Endodermal cell (in vitro differentiated cells): ENCODE measurements around the gene SIN3A. TPM values are rescaled to one million over a fixed set of nuclear protein-coding genes. Genes with fewer than 3 reads are reported as not detected.

ENCODE experiments used
- DNase-seq: peaks from one replicate; pipeline ENCODE4 v3.0.0-alpha.2; 2017
- H3K27ac ChIP-seq: 2 replicates; pipeline ENCODE4 v1.5.1; 2013; ENCODE audit warnings: mild to moderate bottlenecking, low read depth, low read length, moderate library complexity
- H3K27me3 ChIP-seq: 2 replicates; pipeline ENCODE4 v1.6.1; 2013; ENCODE audit warnings: mild to moderate bottlenecking, low read length, moderate library complexity; ENCODE audit not compliant: insufficient read depth, control insufficient read depth, poor library complexity, severe bottlenecking
- H3K36me3 ChIP-seq: 2 replicates; pipeline ENCODE4 v1.7.0; 2013; ENCODE audit warnings: mild to moderate bottlenecking, low read length, moderate library complexity; ENCODE audit not compliant: control insufficient read depth, insufficient read depth
- H3K4me1 ChIP-seq: one replicate; pipeline ENCODE4 v1.7.0; 2013; ENCODE audit warnings: low read length; ENCODE audit not compliant: control insufficient read depth, insufficient read depth
- H3K4me3 ChIP-seq: 2 replicates; pipeline ENCODE4 v1.5.1; 2013; ENCODE audit warnings: mild to moderate bottlenecking, low read length, moderate library complexity
- H3K9ac ChIP-seq: 2 replicates; pipeline ENCODE4 v1.6.1; 2013; ENCODE audit warnings: mild to moderate bottlenecking, low read length, moderate library complexity; ENCODE audit not compliant: poor library complexity, severe bottlenecking; ENCODE audit errors: extremely low read depth
- H3K9me3 ChIP-seq: 2 replicates; pipeline ENCODE4 v1.6.1; 2013; ENCODE audit warnings: mild to moderate bottlenecking, low read length, moderate library complexity; ENCODE audit not compliant: control insufficient read depth
- H3K27ac Mint-ChIP-seq: 2 replicates; pipeline ENCODE4 v1.8.0; 2020; ENCODE audit warnings: mixed read lengths
- H3K27me3 Mint-ChIP-seq: 2 replicates; pipeline ENCODE4 v1.8.0; 2021; ENCODE audit warnings: mild to moderate bottlenecking, mixed read lengths; ENCODE audit not compliant: insufficient read depth
- H3K36me3 Mint-ChIP-seq: 2 replicates; pipeline ENCODE4 v1.8.0; 2020; ENCODE audit warnings: low read depth, mixed read lengths
- H3K4me1 Mint-ChIP-seq: 2 replicates; pipeline ENCODE4 v1.8.0; 2020; ENCODE audit warnings: mixed read lengths
- H3K4me3 Mint-ChIP-seq: 2 replicates; pipeline ENCODE4 v1.8.0; 2020; ENCODE audit warnings: mild to moderate bottlenecking, moderate library complexity, mixed read lengths
- H3K9me3 Mint-ChIP-seq: 2 replicates; pipeline ENCODE4 v1.8.0; 2020; ENCODE audit warnings: mild to moderate bottlenecking, mixed read lengths
- CTCF ChIP-seq: fragments of 200-600 bp; sonication (generic); conservative IDR thresholded peaks from 2 replicates; pipeline ENCODE4 v1.5.0; 2021; ENCODE audit warnings: antibody characterized with exemption, mild to moderate bottlenecking
- WGBS, 2 experiments: methylation state at CpG; one replicate each; pipeline versions ENCODE4 v1.1.5 to v1.1.7; 2013; ENCODE audit warnings: missing lambda C conversion rate in 2 of 2, mixed read lengths in 1 of 2; ENCODE audit not compliant: insufficient coverage in 1 of 2, insufficient read length in 1 of 2; 5-methylcytosine and 5-hydroxymethylcytosine counted together
- total RNA-seq, 2 donors: library from RNA; stranded (reverse); fragmentation: NEBNext Ultra II Directional in 1 of 2; extraction: Animal tissue kit (Norgen Biotek cat#: 25700) in 1 of 2; gene quantifications; 2 replicates in 1 of 2; 3 replicates in 1 of 2; pipeline ENCODE4 v1.2.1, GENCODE V29; 2021

The SIN3A gene
- total RNA-seq, 2 donors from 2014 or later: 119 to 123 TPM

GRCh38 chr15:75357976-75358673 lies 93.4 kb downstream of the SIN3A start:
- Mint-ChIP-seq H3K27ac (no peak overlapping the region), H3K9me3 (no peaks in the 10 kb centered on the region), H3K27me3 (no peaks in the 10 kb centered on the region), H3K4me3 (no peak overlapping the region), H3K4me1 (no peaks in the 10 kb centered on the region), H3K36me3 (peaks cover 30% of the 10 kb centered on the region)
- Histone ChIP-seq H3K27me3 (no peaks in the 10 kb centered on the region), H3K36me3 (peaks cover 13% of the 10 kb centered on the region), H3K9ac (no peak overlapping the region), H3K9me3 (no peaks in the 10 kb centered on the region), H3K27ac (no peak overlapping the region), H3K4me3 (no peak overlapping the region), H3K4me1 (no peaks in the 10 kb centered on the region)
- TF ChIP-seq CTCF: no peak
- 89 to 94% methylated on average over 8 to 17 of the region's 17 CpGs for WGBS, 2 experiments
- no peak for DNase-seq

- Histone ChIP-seq H3K27ac (no peak overlapping the region), H3K4me3 (no peak overlapping the region), H3K9ac (no peak overlapping the region), H3K27me3 (no peaks in the 10 kb centered on the region), H3K4me1 (no peaks in the 10 kb centered on the region), H3K9me3 (no peaks in the 10 kb centered on the region), H3K36me3 (peaks cover 13% of the 10 kb centered on the region)
- H3K9me3 Mint-ChIP-seq: no peaks in the 10 kb centered on the region
- no peak overlapping the region for H3K4me3 Mint-ChIP-seq
- no peak for DNase-seq
- H3K36me3 Mint-ChIP-seq: peaks cover 26% of the 10 kb centered on the region
- no peaks in the 10 kb centered on the region for H3K4me1 Mint-ChIP-seq
- H3K27me3 Mint-ChIP-seq: no peaks in the 10 kb centered on the region
- no peak overlapping the region for H3K27ac Mint-ChIP-seq
- no peak for TF ChIP-seq CTCF
- 92 to 98% methylated on average over 16 to 20 of the region's 20 CpGs for WGBS, 2 experiments
These were observed 95.0 kb downstream of the SIN3A start for GRCh38 chr15:75356517-75356916.

- no peak for TF ChIP-seq CTCF
These were observed 95.5 kb downstream of the SIN3A start for GRCh38 chr15:75356006-75356405.

More at GRCh38 chr15:75356006-75356405, 95.5 kb downstream of the SIN3A start:
- no peak overlapping the region for H3K27ac Mint-ChIP-seq
- no peak overlapping the region for H3K27ac ChIP-seq
- no peaks in the 10 kb centered on the region for H3K27me3 Mint-ChIP-seq
- no peak for DNase-seq
- H3K4me1 ChIP-seq: no peaks in the 10 kb centered on the region
- WGBS, 2 experiments: 91 to 96% methylated on average over 22 to 28 of the region's 28 CpGs
- H3K4me3 Mint-ChIP-seq: no peak overlapping the region
- peaks cover 13% of the 10 kb centered on the region for H3K36me3 ChIP-seq
- peaks cover 22% of the 10 kb centered on the region for H3K36me3 Mint-ChIP-seq
- no peaks in the 10 kb centered on the region for H3K9me3 Mint-ChIP-seq
- H3K4me1 Mint-ChIP-seq: no peaks in the 10 kb centered on the region
- no peak overlapping the region for H3K9ac ChIP-seq
- H3K4me3 ChIP-seq: no peak overlapping the region
- H3K27me3 ChIP-seq: no peaks in the 10 kb centered on the region
- no peaks in the 10 kb centered on the region for H3K9me3 ChIP-seq
